Breast epithelium (tissue), 3 donors: ENCODE results near the gene DXO.
"Not testable (repeated sequence)": the region's sequence is repeated elsewhere in the genome, so short reads cannot be mapped to it uniquely, and the experiment has no call there.

ENCODE experiments used
- CTCF ChIP-seq, 3 donors: fragments of 450-650 bp; IDR thresholded peaks; one replicate each; pipeline ENCODE4 v1.5.1; 2016 to 2017; ENCODE audit warnings: antibody characterized with exemption in 3 of 3, mild to moderate bottlenecking in 3 of 3, moderate library complexity in 3 of 3
- POLR2A ChIP-seq: fragments of 450-650 bp; IDR thresholded peaks from one replicate; pipeline ENCODE4 v1.6.1; 2016; ENCODE audit warnings: antibody characterized with exemption, mild to moderate bottlenecking, moderate library complexity
- POLR2AphosphoS5 ChIP-seq, 3 donors: sonication (generic); formaldehyde crosslinking; IDR thresholded peaks; one replicate each; pipeline ENCODE4 v1.6.1; 2017; ENCODE audit warnings: antibody characterized with exemption in 3 of 3

GRCh38 chr6:32003301-32003700 lies 31.4 kb upstream of the DXO start:
- TF ChIP-seq POLR2AphosphoS5 (IDR thresholded peaks at IDR 0.05); CTCF (IDR thresholded peaks at IDR 0.05); POLR2A: not testable (repeated sequence)
